ENCODE data around the gene CLIP2. TPM values are rescaled to one million over a fixed set of nuclear protein-coding genes. Genes with fewer than 3 reads are reported as not detected.
"Not testable (repeated sequence)": the region's sequence is repeated elsewhere in the genome, so short reads cannot be mapped to it uniquely, and the experiment has no call there.

Gene CLIP2
- total and polyA plus RNA-seq, 4 donors: 15.3 to 35.7 (median 21.9) TPM

DNA sequence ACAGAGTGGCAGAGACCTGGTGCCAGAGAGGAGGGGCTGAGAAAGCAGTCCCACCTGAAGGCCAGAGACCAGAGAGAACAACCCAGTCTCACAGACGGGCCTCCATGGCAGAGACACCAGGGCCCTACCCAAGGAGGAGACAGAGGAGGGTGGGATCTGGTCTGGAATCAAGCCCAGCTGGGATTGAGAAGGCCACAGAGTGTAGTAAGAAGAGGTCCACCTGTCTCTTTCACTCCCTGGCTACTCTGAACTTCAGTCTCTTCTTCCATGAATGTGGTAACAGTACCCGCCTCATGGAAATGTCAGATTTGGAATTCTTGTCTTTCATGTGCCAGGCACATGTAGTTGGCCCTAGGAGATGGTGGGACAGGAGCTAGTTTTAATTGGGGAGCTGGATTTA lies 55.6 kb downstream of the CLIP2 start:
- no peaks in the 10 kb centered on the region for H3K4me1 ChIP-seq (ENCODE audit: control insufficient read depth in 1 of 2, insufficient read depth in 2 of 2, low read length in 2 of 2)
- no peaks in the 10 kb centered on the region for H3K36me3 ChIP-seq (ENCODE audit: control insufficient read depth in 1 of 2, insufficient read depth in 2 of 2, low read length in 1 of 2)
- WGBS, 2 donors: 87 to 88% methylated on average over 2 of the region's 2 CpGs
- no peak for DNase-seq
- no peak for ATAC-seq (ENCODE audit: low FRiP score)
- no peak overlapping the region for H3K4me3 ChIP-seq (ENCODE audit: low read length in 2 of 2)
- no peak overlapping the region for H3K27ac ChIP-seq (ENCODE audit: low read depth in 1 of 2, low read length in 2 of 2)
- no peaks in the 10 kb centered on the region for H3K9me3 ChIP-seq (ENCODE audit: control insufficient read depth, low read length)
- intact Hi-C loops (cut with DNase I): no loop called here
- no peaks in the 10 kb centered on the region for H3K27me3 ChIP-seq (ENCODE audit: control insufficient read depth in 1 of 2, insufficient read depth in 2 of 2, low read length in 1 of 2)

DNA sequence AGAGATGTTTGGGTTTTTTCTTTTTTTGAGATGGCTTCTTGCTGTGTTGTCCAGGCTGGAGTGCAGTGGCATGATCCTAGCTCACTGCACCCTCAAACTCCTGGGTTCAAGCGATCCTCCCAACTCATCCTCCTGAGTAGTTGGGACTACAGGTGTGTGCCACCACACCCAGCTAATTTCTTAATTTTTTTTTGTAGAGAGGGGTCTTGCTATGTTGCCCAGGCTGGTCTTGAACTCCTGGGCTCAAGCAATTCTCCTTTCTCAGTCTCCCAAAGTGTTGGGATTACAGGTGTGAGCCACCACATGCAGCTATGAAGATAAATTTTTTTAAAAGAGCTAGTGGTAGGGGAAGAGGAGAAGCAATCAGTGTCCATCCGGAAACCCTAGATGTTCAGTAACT lies 56.8 kb downstream of the CLIP2 start:
- intact Hi-C loops (cut with DNase I): no loop called here
- ATAC-seq (ENCODE audit: low FRiP score): no peak

DNA sequence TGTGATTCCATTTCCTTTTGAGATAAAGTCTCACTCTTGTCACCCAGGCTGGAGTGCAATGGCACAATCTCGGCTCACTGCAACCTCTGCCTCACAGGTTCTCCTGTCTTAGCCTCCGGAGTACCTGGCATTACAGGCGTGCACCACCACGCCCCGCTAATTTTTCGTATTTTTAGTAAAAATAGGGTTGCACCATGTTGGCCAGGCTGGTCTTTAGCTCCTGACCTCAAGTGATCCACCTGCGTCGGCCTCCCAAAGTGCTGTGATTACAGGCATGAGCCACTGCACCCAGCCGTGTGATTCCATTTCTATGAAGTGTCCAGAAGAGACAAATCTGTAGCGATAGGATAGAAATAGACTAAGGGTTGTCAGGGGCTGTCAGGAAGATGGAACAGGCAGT lies 60.4 kb downstream of the CLIP2 start:
- intact Hi-C loops (cut with DNase I): no loop called here
- ATAC-seq (ENCODE audit: low FRiP score) (no peak), DNase-seq (no peak)
- H3K27me3 ChIP-seq (ENCODE audit: control insufficient read depth in 1 of 2, insufficient read depth in 2 of 2, low read length in 1 of 2): no peaks in the 10 kb centered on the region
- WGBS, 2 donors: 92 to 95% methylated on average over 10 of the region's 10 CpGs
- no peaks in the 10 kb centered on the region for H3K9me3 ChIP-seq (ENCODE audit: control insufficient read depth, low read length)
- no peak overlapping the region for H3K4me3 ChIP-seq (ENCODE audit: low read length in 2 of 2)
- H3K4me1 ChIP-seq (ENCODE audit: control insufficient read depth in 1 of 2, insufficient read depth in 2 of 2, low read length in 2 of 2): no peaks in the 10 kb centered on the region
- H3K27ac ChIP-seq (ENCODE audit: low read depth in 1 of 2, low read length in 2 of 2): no peak overlapping the region
- no peaks in the 10 kb centered on the region for H3K36me3 ChIP-seq (ENCODE audit: control insufficient read depth in 1 of 2, insufficient read depth in 2 of 2, low read length in 1 of 2)

More for the DNA sequence above, 56.8 kb downstream of the CLIP2 start:
- Histone ChIP-seq H3K27me3 (ENCODE audit: control insufficient read depth in 1 of 2, insufficient read depth in 2 of 2, low read length in 1 of 2) (no peaks in the 10 kb centered on the region), H3K4me1 (ENCODE audit: control insufficient read depth in 1 of 2, insufficient read depth in 2 of 2, low read length in 2 of 2) (no peaks in the 10 kb centered on the region), H3K27ac (ENCODE audit: low read depth in 1 of 2, low read length in 2 of 2) (no peak overlapping the region), H3K4me3 (ENCODE audit: low read length in 2 of 2) (no peak overlapping the region), H3K36me3 (ENCODE audit: control insufficient read depth in 1 of 2, insufficient read depth in 2 of 2, low read length in 1 of 2) (no peaks in the 10 kb centered on the region), H3K9me3 (ENCODE audit: control insufficient read depth, low read length) (no peaks in the 10 kb centered on the region)
- 95 to 98% methylated on average over 2 of the region's 2 CpGs for WGBS, 2 donors
- no peak for DNase-seq

DNA sequence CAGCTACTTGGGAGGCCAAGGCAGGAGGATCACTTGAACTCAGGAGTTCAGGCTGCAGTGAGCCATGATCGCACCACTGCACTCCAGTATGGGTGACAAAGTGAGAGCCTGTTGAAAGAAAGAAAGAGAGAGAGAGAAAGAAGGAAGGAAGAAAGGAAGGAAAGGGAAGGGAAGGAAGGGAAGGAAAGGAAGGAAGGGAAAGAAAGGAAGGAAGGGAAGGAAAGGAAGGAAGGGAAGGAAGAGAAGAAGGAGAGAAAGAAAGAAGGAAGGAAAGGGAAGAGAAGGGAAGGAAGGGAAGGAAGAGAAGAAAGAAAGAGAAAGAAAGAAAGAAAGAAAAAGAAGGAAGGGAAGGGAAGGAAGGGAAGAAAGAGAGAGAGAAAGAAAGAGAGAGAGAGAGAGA lies 61.5 kb downstream of the CLIP2 start:
- Histone ChIP-seq H3K4me1 (ENCODE audit: control insufficient read depth in 1 of 2, insufficient read depth in 2 of 2, low read length in 2 of 2) (no peaks in the 10 kb centered on the region), H3K4me3 (ENCODE audit: low read length in 2 of 2) (no peak overlapping the region), H3K27me3 (ENCODE audit: control insufficient read depth in 1 of 2, insufficient read depth in 2 of 2, low read length in 1 of 2) (no peaks in the 10 kb centered on the region), H3K27ac (ENCODE audit: low read depth in 1 of 2, low read length in 2 of 2) (no peak overlapping the region), H3K9me3 (ENCODE audit: control insufficient read depth, low read length) (no peaks in the 10 kb centered on the region), H3K36me3 (ENCODE audit: control insufficient read depth in 1 of 2, insufficient read depth in 2 of 2, low read length in 1 of 2) (no peaks in the 10 kb centered on the region)
- WGBS, 2 donors: 98 to 100% methylated on average over 1 of the region's 1 CpG
- DNase-seq (no peak), ATAC-seq (ENCODE audit: low FRiP score) (no peak)
- intact Hi-C loops (cut with DNase I): no loop called here

DNA sequence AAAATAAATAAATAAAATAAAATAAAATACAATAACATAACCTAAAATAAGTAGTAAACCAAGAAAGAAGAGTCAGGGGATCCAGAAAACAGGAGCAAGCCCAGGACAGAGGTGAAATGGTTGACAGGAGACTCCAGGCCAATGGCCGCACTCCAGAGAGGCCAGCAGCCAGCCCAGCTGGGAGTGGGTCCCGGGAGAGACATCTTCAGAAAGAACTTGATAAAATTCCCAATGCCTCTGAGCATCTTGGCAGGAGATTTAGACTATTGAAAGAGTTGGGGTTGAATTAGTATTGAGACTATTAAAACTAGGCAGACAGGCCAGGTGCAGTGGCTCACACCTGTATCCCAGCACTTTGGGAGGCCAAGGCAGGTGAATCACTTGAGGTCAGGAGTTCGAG lies 62.6 kb downstream of the CLIP2 start:
- H3K27ac ChIP-seq (ENCODE audit: low read depth in 1 of 2, low read length in 2 of 2): no peak overlapping the region
- no peaks in the 10 kb centered on the region for H3K4me1 ChIP-seq (ENCODE audit: control insufficient read depth in 1 of 2, insufficient read depth in 2 of 2, low read length in 2 of 2)
- DNase-seq (no peak), ATAC-seq (ENCODE audit: low FRiP score) (no peak)
- 69 to 77% methylated on average over 3 of the region's 3 CpGs for WGBS, 2 donors
- no peak overlapping the region for H3K4me3 ChIP-seq (ENCODE audit: low read length in 2 of 2)
- intact Hi-C loops (cut with DNase I): no loop called here
- H3K36me3 ChIP-seq (ENCODE audit: control insufficient read depth in 1 of 2, insufficient read depth in 2 of 2, low read length in 1 of 2): peaks cover 0 to 1% of the 10 kb centered on the region in 2 donors
- H3K27me3 ChIP-seq (ENCODE audit: control insufficient read depth in 1 of 2, insufficient read depth in 2 of 2, low read length in 1 of 2): no peaks in the 10 kb centered on the region
- H3K9me3 ChIP-seq (ENCODE audit: control insufficient read depth, low read length): no peaks in the 10 kb centered on the region

DNA sequence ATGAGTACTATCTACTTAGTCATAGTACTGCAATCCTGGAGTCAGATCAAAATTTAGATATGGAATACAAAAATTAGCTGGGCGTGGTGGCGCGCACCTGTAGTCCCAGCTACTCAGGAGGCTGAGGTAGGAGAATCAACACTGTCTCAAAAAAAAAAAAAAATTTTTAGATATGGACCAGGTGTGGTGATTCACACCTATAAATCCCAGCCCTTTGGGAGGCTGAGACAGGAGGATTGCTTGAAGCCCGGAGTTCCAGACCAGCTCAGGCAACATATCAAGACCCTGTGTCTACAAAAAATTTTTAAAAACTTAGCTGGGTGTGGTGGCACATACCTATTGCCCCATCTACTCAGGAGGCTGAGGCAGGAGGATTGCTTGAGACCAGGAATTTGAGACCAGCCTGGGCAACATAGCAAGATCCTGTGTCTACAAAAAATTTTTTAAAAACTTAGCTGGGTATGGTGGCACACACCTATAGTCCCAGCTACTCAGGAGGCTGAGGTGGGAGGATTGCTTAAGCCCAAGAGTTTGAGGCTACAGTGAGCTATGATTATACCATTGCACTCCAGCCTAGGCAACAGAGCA lies 63.4 kb downstream of the CLIP2 start:
- H3K4me3 ChIP-seq (ENCODE audit: low read length in 2 of 2); ATAC-seq (ENCODE audit: low FRiP score); H3K9me3 ChIP-seq (ENCODE audit: control insufficient read depth, low read length); H3K27ac ChIP-seq (ENCODE audit: low read depth in 1 of 2, low read length in 2 of 2); intact Hi-C loops (cut with DNase I); H3K4me1 ChIP-seq (ENCODE audit: control insufficient read depth in 1 of 2, insufficient read depth in 2 of 2, low read length in 2 of 2); H3K27me3 ChIP-seq (ENCODE audit: control insufficient read depth in 1 of 2, insufficient read depth in 2 of 2, low read length in 1 of 2); H3K36me3 ChIP-seq (ENCODE audit: control insufficient read depth in 1 of 2, insufficient read depth in 2 of 2, low read length in 1 of 2); DNase-seq: not testable (repeated sequence)
- 72 to 96% methylated on average over 4 of the region's 4 CpGs for WGBS, 2 donors

DNA sequence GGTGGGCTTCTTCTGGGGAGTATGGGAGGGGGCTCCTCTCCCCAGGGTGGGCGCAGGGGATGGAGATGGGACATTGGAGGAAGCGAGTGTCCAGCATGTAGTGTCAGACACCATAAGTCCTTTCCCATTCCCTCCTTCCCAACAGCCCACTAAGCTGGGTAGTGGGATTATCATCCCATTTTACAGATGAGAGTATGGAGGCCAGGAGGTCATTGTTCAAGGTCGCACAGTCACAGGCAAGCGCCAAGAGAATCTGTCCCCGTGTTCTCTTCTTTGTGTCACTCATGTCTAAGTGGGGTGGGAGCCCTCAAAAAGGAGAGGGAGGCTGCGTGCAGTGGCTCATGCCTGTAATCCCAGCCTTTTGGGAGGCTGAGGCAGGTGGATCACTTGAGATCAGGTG lies 64.8 kb downstream of the CLIP2 start:
- intact Hi-C loops (cut with DNase I): no loop called here
- 97% methylated on average over 6 of the region's 6 CpGs for WGBS, 2 donors
- DNase-seq (no peak), ATAC-seq (ENCODE audit: low FRiP score) (no peak)
- H3K27ac ChIP-seq (ENCODE audit: low read depth in 1 of 2, low read length in 2 of 2): no peak overlapping the region
- H3K9me3 ChIP-seq (ENCODE audit: control insufficient read depth, low read length): no peaks in the 10 kb centered on the region
- peaks cover 0 to 5% of the 10 kb centered on the region in 2 donors for H3K36me3 ChIP-seq (ENCODE audit: control insufficient read depth in 1 of 2, insufficient read depth in 2 of 2, low read length in 1 of 2)
- no peak overlapping the region for H3K4me3 ChIP-seq (ENCODE audit: low read length in 2 of 2)
- H3K4me1 ChIP-seq (ENCODE audit: control insufficient read depth in 1 of 2, insufficient read depth in 2 of 2, low read length in 2 of 2): no peaks in the 10 kb centered on the region
- no peaks in the 10 kb centered on the region for H3K27me3 ChIP-seq (ENCODE audit: control insufficient read depth in 1 of 2, insufficient read depth in 2 of 2, low read length in 1 of 2)

DNA sequence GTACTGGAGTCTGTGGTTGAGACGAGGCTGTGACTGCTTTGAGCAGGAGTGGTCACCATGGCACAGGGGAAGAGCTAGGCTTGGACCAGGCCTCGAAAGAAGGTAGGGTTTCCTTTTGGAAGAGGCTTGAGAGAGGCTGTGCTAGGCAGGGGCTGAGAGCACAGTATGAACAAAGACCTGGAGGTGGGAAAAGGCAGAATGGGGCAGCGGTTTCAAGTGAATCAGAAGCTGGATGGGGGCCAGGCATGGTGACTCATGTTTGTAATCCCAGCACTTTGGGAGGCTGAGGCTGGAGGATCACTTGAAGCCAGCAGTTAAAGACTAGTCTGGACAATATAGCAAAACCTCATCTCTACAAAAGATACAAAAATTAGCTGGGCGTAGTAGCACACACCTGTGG lies 65.9 kb downstream of the CLIP2 start:
- peak; percentile 85 for DNase-seq
- no peak overlapping the region for H3K4me3 ChIP-seq (ENCODE audit: low read length in 2 of 2)
- H3K27me3 ChIP-seq (ENCODE audit: control insufficient read depth in 1 of 2, insufficient read depth in 2 of 2, low read length in 1 of 2): no peaks in the 10 kb centered on the region
- peaks cover 0 to 6% of the 10 kb centered on the region in 2 donors for H3K36me3 ChIP-seq (ENCODE audit: control insufficient read depth in 1 of 2, insufficient read depth in 2 of 2, low read length in 1 of 2)
- H3K27ac ChIP-seq (ENCODE audit: low read depth in 1 of 2, low read length in 2 of 2): peak overlapping the region in 1 of 2 donors; percentile 6
- no peaks in the 10 kb centered on the region for H3K9me3 ChIP-seq (ENCODE audit: control insufficient read depth, low read length)
- 43 to 52% methylated on average over 4 of the region's 4 CpGs for WGBS, 2 donors
- ATAC-seq (ENCODE audit: low FRiP score): peak; percentile 47
- H3K4me1 ChIP-seq (ENCODE audit: control insufficient read depth in 1 of 2, insufficient read depth in 2 of 2, low read length in 2 of 2): no peaks in the 10 kb centered on the region
- intact Hi-C loops (cut with DNase I): no loop called here

DNA sequence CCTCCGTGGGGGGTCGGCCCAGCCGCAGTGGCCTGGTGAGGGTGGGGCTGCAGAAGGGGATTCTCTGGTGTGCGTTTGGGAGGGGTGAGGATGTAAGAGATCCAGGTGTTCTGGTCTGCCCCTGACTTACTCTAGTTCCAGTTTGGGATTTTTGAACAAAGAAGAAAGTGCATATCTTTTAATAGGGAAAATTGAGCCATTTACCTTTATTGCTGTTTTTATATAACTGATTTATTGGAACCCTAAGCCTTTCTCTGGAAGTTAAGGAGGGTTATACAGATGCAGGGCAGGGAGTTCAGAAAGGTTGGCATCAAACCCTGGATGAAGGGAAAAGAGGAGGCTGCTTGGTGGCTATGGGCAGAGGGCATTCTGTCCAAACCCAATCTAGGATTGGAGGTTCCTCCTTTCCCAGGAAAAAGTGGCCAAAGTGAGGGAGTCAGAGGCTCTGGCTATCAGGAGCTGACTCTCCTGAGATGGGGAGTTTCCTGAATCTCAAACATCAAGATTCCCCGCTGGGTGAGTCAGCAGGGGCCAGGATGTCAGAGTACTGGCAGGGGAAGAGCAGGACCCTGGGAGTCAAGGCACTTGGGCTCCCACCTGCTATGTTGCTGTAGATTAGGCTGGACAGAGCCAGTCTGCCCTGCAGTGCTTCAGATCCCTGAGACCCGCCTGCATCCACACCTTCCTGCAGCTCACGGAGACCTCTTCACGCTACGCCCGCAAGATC lies 67.5 kb downstream of the CLIP2 start:
- Histone ChIP-seq H3K36me3 (ENCODE audit: control insufficient read depth in 1 of 2, insufficient read depth in 2 of 2, low read length in 1 of 2) (peaks cover 0 to 6% of the 10 kb centered on the region in 2 donors), H3K9me3 (ENCODE audit: control insufficient read depth, low read length) (no peaks in the 10 kb centered on the region), H3K4me3 (ENCODE audit: low read length in 2 of 2) (no peak overlapping the region), H3K27me3 (ENCODE audit: control insufficient read depth in 1 of 2, insufficient read depth in 2 of 2, low read length in 1 of 2) (no peaks in the 10 kb centered on the region), H3K4me1 (ENCODE audit: control insufficient read depth in 1 of 2, insufficient read depth in 2 of 2, low read length in 2 of 2) (no peaks in the 10 kb centered on the region), H3K27ac (ENCODE audit: low read depth in 1 of 2, low read length in 2 of 2) (no peak overlapping the region)
- 95 to 96% methylated on average over 10 of the region's 10 CpGs for WGBS, 2 donors
- intact Hi-C loops (cut with DNase I): no loop called here
- ATAC-seq (ENCODE audit: low FRiP score) (no peak), DNase-seq (no peak)
